GM12878 (cell line): ENCODE data around the gene ST7. TPM values are rescaled to one million over a fixed set of nuclear protein-coding genes. Genes with fewer than 3 reads are reported as not detected.

Source experiments
- ATAC-seq: fragments of 200-7000 bp; cut with Tn5 transposase; 3 replicates; pipeline ENCODE4 v1.9.1; 2020; ENCODE audit warnings: mild to moderate bottlenecking, moderate library complexity
- BruUV-seq: library from RNA; stranded (reverse); fragments of 400-500 nt; replicated peaks from 2 replicates; lab custom pipeline; 2021; lab: Mats Ljungman, UMichigan
- CTCF ChIA-PET: fragments of 300-600 bp; sonication (Branson Sonifier 250); formaldehyde crosslinking; extraction: SDS; loops from one replicate; lab custom pipeline; 2021; ENCODE audit warnings: inconsistent platforms; lab: Yijun Ruan, JAX
- POLR2A ChIA-PET: fragments of 350-600 bp; formaldehyde crosslinking; extraction: SDS; loops from one replicate; lab custom pipeline; 2021; ENCODE audit warnings: inconsistent platforms; lab: Charles Lee
- RAD21 ChIA-PET: fragments of 300-600 bp; sonication (Branson Sonifier 250); formaldehyde crosslinking; loops from one replicate; lab custom pipeline; 2023; ENCODE audit warnings: antibody characterized with exemption; ENCODE audit not compliant: unreplicated experiment; lab: Charles Lee
- SMC1A ChIA-PET: fragments of 300-600 bp; sonication (Branson Sonifier 250); formaldehyde crosslinking; loops from one replicate; lab custom pipeline; 2023; ENCODE audit not compliant: unreplicated experiment, uncharacterized antibody; lab: Charles Lee
- DNase-seq: peaks from one replicate; pipeline ENCODE4 v3.0.0-alpha.2; 2011; ENCODE audit warnings: low read depth, low spot score
- FAIRE-seq: peaks from 3 replicates; lab custom pipeline; 2011; peaks lifted over from hg19 to GRCh38; lab: Jason Lieb, UNC
- H2AFZ ChIP-seq: 2 replicates; pipeline ENCODE4 v1.6.0; 2011; ENCODE audit warnings: low read depth, low read length, control low read depth; ENCODE audit not compliant: control insufficient read depth
- H3K27ac ChIP-seq: 2 replicates; pipeline ENCODE4 v1.5.1; 2011; ENCODE audit warnings: control low read depth; ENCODE audit not compliant: control insufficient read depth, insufficient read depth
- H3K27me3 ChIP-seq, 2 experiments: replicated peaks in 1 of 2; 2 replicates each; pipeline versions ENCODE4 v1.6.0 to v1.6.1; 2011; ENCODE audit warnings: low read length in 1 of 2; ENCODE audit not compliant: control insufficient read depth in 2 of 2, insufficient read depth in 2 of 2
- H3K36me3 ChIP-seq, 2 experiments: 2 replicates each; pipeline ENCODE4 v1.5.1; 2011; ENCODE audit warnings: low read length in 1 of 2; ENCODE audit not compliant: control insufficient read depth in 2 of 2, insufficient read depth in 2 of 2
- H3K4me1 ChIP-seq: 2 replicates; pipeline ENCODE4 v1.6.1; 2011; ENCODE audit warnings: mild to moderate bottlenecking, low read length, moderate library complexity, mixed read lengths; ENCODE audit not compliant: control insufficient read depth, insufficient read depth
- H3K4me2 ChIP-seq: 2 replicates; pipeline ENCODE4 v1.6.0; 2011; ENCODE audit warnings: control low read depth; ENCODE audit not compliant: control insufficient read depth, insufficient read depth
- H3K4me3 ChIP-seq: fragments of 200-600 bp; sonication (generic); 2 replicates; pipeline ENCODE4 v1.5.1; 2016
- H3K79me2 ChIP-seq: 2 replicates; pipeline ENCODE4 v1.6.0; 2011; ENCODE audit warnings: low read length; ENCODE audit not compliant: control insufficient read depth, insufficient read depth
- H3K9ac ChIP-seq: 2 replicates; pipeline ENCODE4 v1.8.0; 2011; ENCODE audit warnings: low read length, control low read depth, mixed read lengths; ENCODE audit not compliant: control insufficient read depth, insufficient read depth
- H3K9me3 ChIP-seq: replicated peaks from 3 replicates; pipeline ENCODE4 v1.5.1; 2011; ENCODE audit warnings: mild to moderate bottlenecking, low read length; ENCODE audit not compliant: control insufficient read depth, insufficient read depth
- H4K20me1 ChIP-seq: 2 replicates; pipeline ENCODE4 v1.6.0; 2011; ENCODE audit not compliant: control insufficient read depth, insufficient read depth
- ATF7 ChIP-seq: fragments of 450-650 bp; IDR thresholded peaks from 2 replicates; pipeline ENCODE4 v1.6.1; 2016; ENCODE audit warnings: low read depth, mild to moderate bottlenecking
- CBX5 ChIP-seq: sonication (generic); IDR thresholded peaks from 2 replicates; pipeline ENCODE4 v1.6.1; 2016; ENCODE audit warnings: low read depth, moderate library complexity, mild to moderate bottlenecking, inconsistent platforms
- DPF2 ChIP-seq: fragments of 450-650 bp; IDR thresholded peaks from 2 replicates; pipeline ENCODE4 v1.6.1; 2017; ENCODE audit warnings: mild to moderate bottlenecking
- ELK1 ChIP-seq: IDR thresholded peaks from 2 replicates; pipeline ENCODE4 v1.6.1; 2012; ENCODE audit warnings: low read depth, low read length, improper control_type of control experiment
- ETV6 ChIP-seq, 2 experiments: fragments of 450-650 bp in 1 of 2; IDR thresholded peaks in 1 of 2; conservative IDR thresholded peaks in 1 of 2; 2 replicates each; pipeline ENCODE4 v1.6.1; 2014; ENCODE audit warnings: antibody characterized with exemption in 1 of 2, borderline replicate concordance in 1 of 2, low read depth in 1 of 2, mild to moderate bottlenecking in 1 of 2, moderate library complexity in 1 of 2
- IRF3 ChIP-seq: fragments of 450-650 bp; IDR thresholded peaks from 2 replicates; pipeline ENCODE4 v1.6.1; 2014; ENCODE audit warnings: mild to moderate bottlenecking
- MTA3 ChIP-seq: IDR thresholded peaks from 2 replicates; pipeline ENCODE4 v1.6.1; 2012; ENCODE audit warnings: low read length, inconsistent platforms, borderline replicate concordance
- PKNOX1 ChIP-seq: fragments of 450-650 bp; IDR thresholded peaks from 2 replicates; pipeline ENCODE4 v1.6.1; 2016; ENCODE audit warnings: mild to moderate bottlenecking
- PML ChIP-seq: IDR thresholded peaks from 2 replicates; pipeline ENCODE4 v1.6.1; 2012; ENCODE audit warnings: low read length, inconsistent platforms
- RELA ChIP-seq: fragments of 450-650 bp; IDR thresholded peaks from 2 replicates; pipeline ENCODE4 v1.8.0; 2014; ENCODE audit warnings: borderline replicate concordance; ENCODE audit not compliant: partially characterized antibody
- RUNX3 ChIP-seq: IDR thresholded peaks from 2 replicates; pipeline ENCODE4 v1.6.1; 2012; ENCODE audit warnings: low read length, inconsistent platforms
- SRF ChIP-seq, 2 experiments: IDR thresholded peaks; 2 replicates each; pipeline ENCODE4 v1.6.1; 2011; ENCODE audit warnings: low read depth in 2 of 2, low read length in 2 of 2, mild to moderate bottlenecking in 1 of 2, moderate library complexity in 1 of 2
- SUZ12 ChIP-seq: fragments of 200-600 bp; sonication (generic); IDR thresholded peaks from one replicate; pipeline ENCODE4 v1.6.1; 2018; ENCODE audit warnings: antibody characterized with exemption, mild to moderate bottlenecking; ENCODE audit not compliant: unreplicated experiment
- TCF3 ChIP-seq: IDR thresholded peaks from 2 replicates; pipeline ENCODE4 v1.6.1; 2012; ENCODE audit warnings: low read depth, mild to moderate bottlenecking, low read length, borderline replicate concordance; ENCODE audit not compliant: insufficient read depth
- YBX1 ChIP-seq: fragments of 450-650 bp; IDR thresholded peaks from 2 replicates; pipeline ENCODE4 v1.6.1; 2016; ENCODE audit warnings: antibody characterized with exemption
- ZNF24 ChIP-seq: fragments of 450-650 bp; IDR thresholded peaks from 2 replicates; pipeline ENCODE4 v1.6.1; 2017; ENCODE audit warnings: antibody characterized with exemption, mild to moderate bottlenecking
- ZNF384 ChIP-seq: IDR thresholded peaks from 2 replicates; pipeline ENCODE4 v1.6.1; 2012; ENCODE audit warnings: low read depth, mild to moderate bottlenecking, low read length, improper control_type of control experiment, borderline replicate concordance
- ZNF687 ChIP-seq: fragments of 450-650 bp; IDR thresholded peaks from 2 replicates; pipeline ENCODE4 v1.6.1; 2017; ENCODE audit warnings: mild to moderate bottlenecking, moderate library complexity
- WGBS: methylation state at CpG from one replicate; pipeline ENCODE4 v1.1.6; 2016; ENCODE audit warnings: low lambda C conversion rate; ENCODE audit not compliant: insufficient replicate concordance, insufficient coverage; ENCODE audit errors: missing lambda C conversion rate; 5-methylcytosine and 5-hydroxymethylcytosine counted together
- in situ Hi-C: fragments of 300-500 bp; cut with MboI; formaldehyde crosslinking; loops from 9 replicates; pipeline ENCODE4 v1.14.3; 2018; ENCODE audit warnings: mixed read lengths
- intact Hi-C: fragments of 100-400 bp; cut with micrococcal nuclease; formaldehyde crosslinking; loops from one replicate; pipeline ENCODE4 v1.14.2; 2022; ENCODE audit not compliant: unreplicated experiment
- polyA plus RNA-seq, 11 experiments: library from polyadenylated mRNA; depleted of rRNA in 4 of 11; unstranded in 6 of 11; stranded (reverse) in 5 of 11; fragments of >200 nt; fragmentation: Nextera tagmentation in 4 of 11; fragmentation: Illumina TruSeq in 1 of 11; extraction: Ambion mirVana in 4 of 11; extraction: Trizol in 1 of 11; gene quantifications; 1 replicate in 1 of 11; 2 replicates in 10 of 11; pipeline versions ENCODE4 v1.2.1 to v1.2.3, GENCODE V29; 2011 to 2016; ENCODE audit warnings: inconsistent platforms in 2 of 11, missing spikeins in 2 of 11, low read depth in 1 of 11
- total RNA-seq, 4 experiments: library from RNA; depleted of rRNA in 3 of 4; stranded (reverse); fragments of >200 nt in 3 of 4; fragmentation: Illumina TruSeq in 1 of 4; extraction: Trizol in 1 of 4; gene quantifications; 2 replicates each; pipeline versions ENCODE4 v1.2.1 to v1.2.3, GENCODE V29; 2013 to 2021

Gene ST7
- total and polyA plus RNA-seq, 10 of the 15 experiments (the other 5 are each of a cell fraction or from before 2014, with no cell fraction given): 27.7 to 76.4 (median 53.6) TPM

- H3K27me3 ChIP-seq: no peaks in the 10 kb centered on the region
- no peak overlapping the region for H3K4me2 ChIP-seq
- H3K4me1 ChIP-seq: no peaks in the 10 kb centered on the region
- no peak overlapping the region for H2AFZ ChIP-seq
- peaks cover 17% of the 10 kb centered on the region for H3K79me2 ChIP-seq
- ChIA-PET SMC1A (interaction anchor here (1.3 kb wide), 1 partner anchor 111 kb away, joined by 4 read pairs; no protein-coding TSS in a partner anchor), POLR2A (no interaction called here), RAD21 (interaction anchor here (1.4 kb wide), 1 partner anchor 28 kb away, joined by 5 read pairs; no protein-coding TSS in a partner anchor), CTCF (interaction anchor here (0.5 to 1.5 kb wide), 6 partner anchors 8 to 462 kb away, joined by 3 read pairs; no protein-coding TSS in a partner anchor)
- in situ Hi-C loops (no loop called here), intact Hi-C loops (no loop called here)
- H3K27ac ChIP-seq: no peak overlapping the region
- H3K4me3 ChIP-seq: no peak overlapping the region
- TF ChIP-seq PML (no peak), CBX5 (no peak), ZNF687 (no peak), ELK1 (no peak), ZNF24 (no peak), PKNOX1 (no peak), SRF (IDR thresholded peaks at IDR 0.05; ENCODE audit: low read depth in 2 of 2, low read length in 2 of 2) (no peak), ETV6 (conservative IDR thresholded peaks at IDR 0.05 in 1 of 2, IDR thresholded peaks at IDR 0.05 in 1 of 2; ENCODE audit: borderline replicate concordance in 1 of 2, low read depth in 1 of 2) (no peak), YBX1 (no peak), ATF7 (no peak), ZNF384 (no peak), IRF3 (no peak), MTA3 (no peak), TCF3 (no peak), DPF2 (no peak), RUNX3 (no peak), RELA (no peak), SUZ12 (no peak)
- H3K36me3 ChIP-seq: no peaks in the 10 kb centered on the region
- H4K20me1 ChIP-seq: no peaks in the 10 kb centered on the region
- no TSS peak for BruUV-seq
- DNase-seq: no peak
- no peak for FAIRE-seq
- WGBS: 42% methylated on average over 4 of the region's 4 CpGs
- no peaks in the 10 kb centered on the region for H3K9me3 ChIP-seq
- no peak for ATAC-seq
- H3K9ac ChIP-seq: no peak overlapping the region
Observed at GRCh38 chr7:117096330-117096729, 143.0 kb downstream of the ST7 start.
